Uterus (tissue), 2 donors: ENCODE results near the gene CCDC87.

Source experiments
- POLR2A ChIP-seq, 2 donors: fragments of 450-650 bp; IDR thresholded peaks; one replicate each; pipeline ENCODE4 v1.6.1; 2016; ENCODE audit warnings: antibody characterized with exemption in 2 of 2, mild to moderate bottlenecking in 1 of 2, moderate library complexity in 1 of 2
- TF ChIP-seq, protein P1 (sequence below), 4 experiments: fragments of 200-600 bp in 2 of 4; fragments of 450-650 bp in 2 of 4; sonication (generic) in 2 of 4; IDR thresholded peaks; one replicate each; pipeline ENCODE4 v1.5.1; 2016 to 2019; ENCODE audit warnings: antibody characterized with exemption in 4 of 4, mild to moderate bottlenecking in 2 of 4, moderate library complexity in 1 of 4

DNA sequence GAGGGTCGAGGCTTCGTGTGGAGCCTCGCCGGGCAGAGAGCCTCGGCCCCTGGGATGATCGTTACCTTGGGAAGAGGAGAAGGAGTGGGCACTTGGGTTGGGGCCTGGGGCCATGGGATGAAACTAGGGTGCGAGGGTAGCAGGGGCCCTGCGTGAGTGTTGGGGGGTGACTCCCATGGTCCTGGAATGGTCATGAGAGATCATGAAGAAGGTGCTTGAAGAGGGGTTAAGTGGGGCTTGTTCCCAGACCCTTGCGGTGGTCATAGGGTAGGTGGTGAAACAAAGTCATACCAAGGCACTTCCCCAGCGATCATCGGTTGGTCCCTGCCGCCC, 406 bp upstream of the CCDC87 start:
- TF ChIP-seq, protein P1, sequence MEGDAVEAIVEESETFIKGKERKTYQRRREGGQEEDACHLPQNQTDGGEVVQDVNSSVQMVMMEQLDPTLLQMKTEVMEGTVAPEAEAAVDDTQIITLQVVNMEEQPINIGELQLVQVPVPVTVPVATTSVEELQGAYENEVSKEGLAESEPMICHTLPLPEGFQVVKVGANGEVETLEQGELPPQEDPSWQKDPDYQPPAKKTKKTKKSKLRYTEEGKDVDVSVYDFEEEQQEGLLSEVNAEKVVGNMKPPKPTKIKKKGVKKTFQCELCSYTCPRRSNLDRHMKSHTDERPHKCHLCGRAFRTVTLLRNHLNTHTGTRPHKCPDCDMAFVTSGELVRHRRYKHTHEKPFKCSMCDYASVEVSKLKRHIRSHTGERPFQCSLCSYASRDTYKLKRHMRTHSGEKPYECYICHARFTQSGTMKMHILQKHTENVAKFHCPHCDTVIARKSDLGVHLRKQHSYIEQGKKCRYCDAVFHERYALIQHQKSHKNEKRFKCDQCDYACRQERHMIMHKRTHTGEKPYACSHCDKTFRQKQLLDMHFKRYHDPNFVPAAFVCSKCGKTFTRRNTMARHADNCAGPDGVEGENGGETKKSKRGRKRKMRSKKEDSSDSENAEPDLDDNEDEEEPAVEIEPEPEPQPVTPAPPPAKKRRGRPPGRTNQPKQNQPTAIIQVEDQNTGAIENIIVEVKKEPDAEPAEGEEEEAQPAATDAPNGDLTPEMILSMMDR (IDR thresholded peaks at IDR 0.05), result no peak
- no peak for TF ChIP-seq POLR2A (IDR thresholded peaks at IDR 0.05)
